ENCODE results near the gene NTMT1. TPM values are rescaled to one million over a fixed set of nuclear protein-coding genes. Genes with fewer than 3 reads are reported as not detected.

Gene NTMT1
- total and polyA plus RNA-seq, 9 of the 15 experiments (the other 6 are each of a cell fraction or from before 2014, with no cell fraction given): 42.1 to 116 (median 74.7) TPM

DNA sequence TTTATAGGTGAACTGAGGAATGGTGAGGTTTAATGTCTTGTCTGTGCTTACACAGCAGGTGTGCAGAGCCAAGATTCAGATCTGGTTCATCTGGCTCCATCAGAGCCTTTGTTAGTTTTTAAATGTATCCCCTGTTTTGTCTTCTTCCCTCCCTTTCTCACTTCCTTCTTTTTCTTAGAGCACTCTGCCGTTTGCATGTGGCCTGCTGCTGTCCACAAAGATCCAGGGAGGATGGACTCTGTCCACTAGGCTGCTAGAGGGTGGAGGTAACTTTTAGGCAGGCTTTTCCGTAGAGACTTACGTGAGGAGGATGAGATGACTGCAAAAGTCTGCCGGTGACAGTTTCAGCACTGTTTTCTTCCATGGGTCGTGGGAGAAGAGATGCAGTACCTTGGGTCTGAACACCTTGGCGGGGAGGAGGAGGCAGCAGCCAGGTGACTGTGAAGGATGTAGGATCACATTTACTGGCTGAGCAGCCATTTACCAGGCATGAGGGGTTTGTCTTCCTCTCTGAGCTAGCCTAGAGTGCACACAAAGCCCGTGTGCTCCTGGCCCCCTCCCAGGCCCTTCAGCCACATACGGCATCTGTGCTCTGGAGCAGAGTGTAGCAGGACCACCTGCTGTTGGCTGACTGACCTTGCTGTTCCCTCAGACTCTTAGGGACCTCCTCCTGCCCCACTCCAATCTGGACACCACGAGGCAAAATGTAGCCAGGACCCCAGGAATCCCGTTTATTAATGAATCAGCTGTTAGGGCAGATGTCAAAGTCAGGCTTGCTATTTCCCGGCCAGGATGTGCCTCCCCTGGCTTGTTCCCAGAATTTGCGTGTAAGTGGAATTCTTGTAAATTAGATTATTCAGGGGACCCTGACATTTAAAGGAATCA is 1.8 kb downstream of the NTMT1 start:
- H3K79me2 ChIP-seq (ENCODE audit: control insufficient read depth, insufficient read depth, low read length): peaks cover 68% of the 10 kb centered on the region
- WGBS (ENCODE audit: insufficient coverage, low coverage, missing lambda C conversion rate): 31% methylated on average over 11 of the region's 12 CpGs
- no TSS peak for BruUV-seq (replicated peaks)
- peak overlapping the region; percentile 87 to 88 for H3K9ac ChIP-seq (ENCODE audit: insufficient read depth in 1 of 2, low read depth in 2 of 2, low read length in 2 of 2)
- H3K36me3 ChIP-seq (ENCODE audit: control insufficient read depth, insufficient read depth, low read length): peaks cover 55% of the 10 kb centered on the region
- H3K27ac ChIP-seq (ENCODE audit: extremely low read depth, low read depth, low read length): peak overlapping the region; percentile 87; the same call in 2 of the 3 replicates
- ChIA-PET POLR2A (interaction anchor here (0.5 to 2.4 kb wide), 10 partner anchors 9 to 846 kb away, joined by 3 to 11 read pairs (median 4); no protein-coding TSS in a partner anchor), CTCF (ENCODE audit: low intra/inter-chr PET ratio) (no interaction called here)
- ATAC-seq: no peak
- peak in 1 of 2 experiments; percentile 30; a peak in 1 of 4 replicates for TF ChIP-seq SRF (CRISPR knock-in tag; IDR thresholded peaks at IDR 0.05)
- no peak for TF ChIP-seq MED1 (CRISPR knock-in tag; IDR thresholded peaks at IDR 0.05; ENCODE audit: borderline replicate concordance)
- TF ChIP-seq SPI1 (IDR thresholded peaks at IDR 0.05; ENCODE audit: borderline replicate concordance, low read depth, low read length): peak; percentile 79
- TF ChIP-seq, protein P1, sequence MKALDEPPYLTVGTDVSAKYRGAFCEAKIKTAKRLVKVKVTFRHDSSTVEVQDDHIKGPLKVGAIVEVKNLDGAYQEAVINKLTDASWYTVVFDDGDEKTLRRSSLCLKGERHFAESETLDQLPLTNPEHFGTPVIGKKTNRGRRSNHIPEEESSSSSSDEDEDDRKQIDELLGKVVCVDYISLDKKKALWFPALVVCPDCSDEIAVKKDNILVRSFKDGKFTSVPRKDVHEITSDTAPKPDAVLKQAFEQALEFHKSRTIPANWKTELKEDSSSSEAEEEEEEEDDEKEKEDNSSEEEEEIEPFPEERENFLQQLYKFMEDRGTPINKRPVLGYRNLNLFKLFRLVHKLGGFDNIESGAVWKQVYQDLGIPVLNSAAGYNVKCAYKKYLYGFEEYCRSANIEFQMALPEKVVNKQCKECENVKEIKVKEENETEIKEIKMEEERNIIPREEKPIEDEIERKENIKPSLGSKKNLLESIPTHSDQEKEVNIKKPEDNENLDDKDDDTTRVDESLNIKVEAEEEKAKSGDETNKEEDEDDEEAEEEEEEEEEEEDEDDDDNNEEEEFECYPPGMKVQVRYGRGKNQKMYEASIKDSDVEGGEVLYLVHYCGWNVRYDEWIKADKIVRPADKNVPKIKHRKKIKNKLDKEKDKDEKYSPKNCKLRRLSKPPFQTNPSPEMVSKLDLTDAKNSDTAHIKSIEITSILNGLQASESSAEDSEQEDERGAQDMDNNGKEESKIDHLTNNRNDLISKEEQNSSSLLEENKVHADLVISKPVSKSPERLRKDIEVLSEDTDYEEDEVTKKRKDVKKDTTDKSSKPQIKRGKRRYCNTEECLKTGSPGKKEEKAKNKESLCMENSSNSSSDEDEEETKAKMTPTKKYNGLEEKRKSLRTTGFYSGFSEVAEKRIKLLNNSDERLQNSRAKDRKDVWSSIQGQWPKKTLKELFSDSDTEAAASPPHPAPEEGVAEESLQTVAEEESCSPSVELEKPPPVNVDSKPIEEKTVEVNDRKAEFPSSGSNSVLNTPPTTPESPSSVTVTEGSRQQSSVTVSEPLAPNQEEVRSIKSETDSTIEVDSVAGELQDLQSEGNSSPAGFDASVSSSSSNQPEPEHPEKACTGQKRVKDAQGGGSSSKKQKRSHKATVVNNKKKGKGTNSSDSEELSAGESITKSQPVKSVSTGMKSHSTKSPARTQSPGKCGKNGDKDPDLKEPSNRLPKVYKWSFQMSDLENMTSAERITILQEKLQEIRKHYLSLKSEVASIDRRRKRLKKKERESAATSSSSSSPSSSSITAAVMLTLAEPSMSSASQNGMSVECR (CRISPR knock-in tag; IDR thresholded peaks at IDR 0.05): 0 out of 2 replicates have a peak, but pooled peaks have one; percentile 30
- no peak for TF ChIP-seq NFXL1 (CRISPR knock-in tag; IDR thresholded peaks at IDR 0.05)
- peak; percentile 42 for FAIRE-seq
- no peaks in the 10 kb centered on the region for H3K9me3 ChIP-seq (replicated peaks; ENCODE audit: control insufficient read depth, insufficient read depth, low read depth, low read length)
- no peaks in the 10 kb centered on the region for H3K9me1 ChIP-seq (ENCODE audit: control insufficient read depth, insufficient read depth, low read length)
- peak overlapping the region; percentile 94 for H3K4me2 ChIP-seq (ENCODE audit: insufficient read depth, low read length)
- in situ Hi-C loops (cut with MboI): no loop called here
- intact Hi-C loops (cut with micrococcal nuclease): no loop called here
- peaks cover 36 to 53% of the 10 kb centered on the region in 2 experiments for H3K4me1 ChIP-seq (replicated peaks in 1 of 2; ENCODE audit: control insufficient read depth in 2 of 2, insufficient read depth in 2 of 2, low read length in 2 of 2)
- H2AFZ ChIP-seq (ENCODE audit: low read depth, low read length): no peak overlapping the region
- peaks cover 54% of the 10 kb centered on the region for H4K20me1 ChIP-seq (replicated peaks; ENCODE audit: control insufficient read depth, insufficient read depth, low read length)
- H3K27me3 ChIP-seq (ENCODE audit: control insufficient read depth in 2 of 2, insufficient read depth in 2 of 2, low read length in 2 of 2): no peaks in the 10 kb centered on the region
- no peak for DNase-seq (ENCODE audit: extremely low read depth in 1 of 4, low spot score in 3 of 4)
- H3K4me3 ChIP-seq: peak overlapping the region; percentile 67

Measured in K562 (cell line).